ENCODE data around the gene THAP8. TPM values are rescaled to one million over a fixed set of nuclear protein-coding genes. Genes with fewer than 3 reads are reported as not detected.
A peak's percentile ranks its signal among the peaks of the same experiment; 100 is the strongest.

The THAP8 gene
- total RNA-seq, 4 donors from 2014 or later = 6.1 to 10.5 (median 6.1) TPM

DNA sequence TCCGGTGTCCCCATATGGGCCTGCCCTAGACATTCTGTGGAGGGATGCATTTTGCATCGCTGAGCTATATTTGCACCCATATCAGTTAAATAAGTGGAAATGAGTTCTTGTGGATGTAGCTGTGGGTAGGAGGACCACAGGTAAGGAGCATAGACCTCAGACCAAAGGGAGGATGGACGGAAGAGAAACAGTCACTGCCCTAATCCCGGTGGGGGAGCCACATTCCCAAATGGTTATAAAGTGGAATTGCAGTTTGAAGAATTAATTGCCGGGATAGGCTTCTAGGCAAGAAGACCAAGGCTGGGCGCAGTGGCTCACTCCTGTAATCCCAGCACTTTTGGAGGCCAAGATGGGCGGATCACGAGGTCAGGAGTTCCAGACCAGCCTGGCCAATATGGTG, 57.3 kb downstream of the THAP8 start:
- H3K9me3 ChIP-seq = no peaks in the 10 kb centered on the region
- H3K4me1 ChIP-seq = peaks cover 24 to 31% of the 10 kb centered on the region in 2 donors
- in situ Hi-C loops (cut with MboI; ENCODE audit: low sequenced_read_pairs in 4 of 4) = loop anchor here in 1 of 4 donors (5.0 kb wide), 1 partner anchor 56 kb away; the partner anchor contains the start of genes THAP8 and WDR62
- ATAC-seq = no peak
- H3K4me3 ChIP-seq = no peak overlapping the region
- peaks cover 0 to 5% of the 10 kb centered on the region in 2 donors for H3K36me3 ChIP-seq
- no peak for DNase-seq
- no peak for TF ChIP-seq POLR2A (IDR thresholded peaks at IDR 0.05)
- TF ChIP-seq, protein P1, sequence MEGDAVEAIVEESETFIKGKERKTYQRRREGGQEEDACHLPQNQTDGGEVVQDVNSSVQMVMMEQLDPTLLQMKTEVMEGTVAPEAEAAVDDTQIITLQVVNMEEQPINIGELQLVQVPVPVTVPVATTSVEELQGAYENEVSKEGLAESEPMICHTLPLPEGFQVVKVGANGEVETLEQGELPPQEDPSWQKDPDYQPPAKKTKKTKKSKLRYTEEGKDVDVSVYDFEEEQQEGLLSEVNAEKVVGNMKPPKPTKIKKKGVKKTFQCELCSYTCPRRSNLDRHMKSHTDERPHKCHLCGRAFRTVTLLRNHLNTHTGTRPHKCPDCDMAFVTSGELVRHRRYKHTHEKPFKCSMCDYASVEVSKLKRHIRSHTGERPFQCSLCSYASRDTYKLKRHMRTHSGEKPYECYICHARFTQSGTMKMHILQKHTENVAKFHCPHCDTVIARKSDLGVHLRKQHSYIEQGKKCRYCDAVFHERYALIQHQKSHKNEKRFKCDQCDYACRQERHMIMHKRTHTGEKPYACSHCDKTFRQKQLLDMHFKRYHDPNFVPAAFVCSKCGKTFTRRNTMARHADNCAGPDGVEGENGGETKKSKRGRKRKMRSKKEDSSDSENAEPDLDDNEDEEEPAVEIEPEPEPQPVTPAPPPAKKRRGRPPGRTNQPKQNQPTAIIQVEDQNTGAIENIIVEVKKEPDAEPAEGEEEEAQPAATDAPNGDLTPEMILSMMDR (IDR thresholded peaks at IDR 0.05 in 4 of 5, conservative IDR thresholded peaks at IDR 0.05 in 1 of 5) = no peak
- H3K27me3 ChIP-seq = no peaks in the 10 kb centered on the region
- peak overlapping the region in 2 of 4 donors; percentile 83 to 84 for H3K27ac ChIP-seq
- intact Hi-C loops (cut with DNase I; ENCODE audit: low total_unique reads) = loop anchor here (10.0 kb wide), 1 partner anchor 222 kb away; the partner anchor contains the start of gene ARHGAP33

DNA sequence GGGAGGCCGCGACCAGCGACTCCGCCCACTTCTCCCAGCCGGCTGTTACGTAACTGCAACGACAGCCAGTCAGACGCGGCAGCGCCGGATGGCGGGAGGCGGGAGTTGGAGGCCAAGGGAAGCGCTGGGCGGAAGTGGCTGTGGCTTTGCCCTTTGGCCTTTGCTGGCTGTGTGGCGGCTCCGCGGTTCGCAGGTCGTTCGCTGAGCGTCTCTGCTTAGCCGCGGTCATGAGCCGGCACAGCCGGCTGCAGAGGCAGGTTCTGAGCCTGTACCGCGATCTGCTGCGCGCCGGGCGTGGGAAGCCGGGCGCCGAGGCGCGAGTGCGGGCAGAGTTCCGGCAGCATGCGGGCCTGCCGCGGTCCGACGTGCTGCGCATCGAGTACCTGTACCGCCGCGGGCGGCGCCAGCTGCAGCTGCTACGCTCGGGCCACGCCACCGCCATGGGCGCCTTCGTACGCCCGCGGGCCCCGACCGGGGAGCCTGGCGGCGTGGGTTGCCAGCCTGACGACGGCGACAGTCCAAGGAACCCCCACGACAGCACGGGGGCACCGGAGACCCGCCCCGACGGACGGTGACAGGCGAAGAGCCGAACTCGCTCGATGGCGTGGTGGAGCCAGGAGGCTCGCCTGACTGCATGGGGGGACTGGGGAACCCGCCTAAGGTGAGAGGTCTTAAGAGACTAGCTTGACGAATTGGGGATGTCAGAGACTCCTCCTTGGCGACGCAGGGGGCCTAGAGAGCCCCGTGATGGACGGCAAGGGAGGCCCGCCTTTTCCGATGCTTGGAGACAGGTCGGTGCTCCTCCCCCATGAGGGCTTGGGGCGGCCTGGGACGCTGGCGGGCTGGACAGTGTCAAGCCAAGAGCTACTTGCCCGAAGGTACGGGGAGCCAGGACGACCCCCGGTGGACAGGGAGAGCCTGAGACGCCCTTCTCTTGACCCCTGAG, 58.8 kb downstream of the THAP8 start, which contains the start of gene SDHAF1:
SDHAF1 (plus strand) TSS at position 141 of the 946 bp plus-strand sequence; CDS start at position 228, 87 bp downstream.
- H3K4me1 ChIP-seq = peaks cover 24 to 31% of the 10 kb centered on the region in 2 donors
- H3K27me3 ChIP-seq = no peaks in the 10 kb centered on the region
- peak within 1 kb of the TSS; percentile 78 to 91 (median 84) for H3K27ac ChIP-seq
- ATAC-seq (peak; percentile 96 to 97), DNase-seq (peak; percentile 96)
- intact Hi-C loops (cut with DNase I; ENCODE audit: low total_unique reads) = loop anchor here (1.0 to 10.0 kb wide), 4 partner anchors 19 to 221 kb away; partner anchors contain the start of genes ALKBH6, ARHGAP33, THAP8 and WDR62
- H3K4me3 ChIP-seq = peak within 1 kb of the TSS; percentile 53 to 92 (median 78)
- peaks cover 0 to 5% of the 10 kb centered on the region in 2 donors for H3K36me3 ChIP-seq
- TF ChIP-seq, protein P1 (IDR thresholded peaks at IDR 0.05 in 4 of 5, conservative IDR thresholded peaks at IDR 0.05 in 1 of 5) = no peak
- TF ChIP-seq POLR2A (IDR thresholded peaks at IDR 0.05) = peak in 1 of 2 donors; percentile 73
- no peaks in the 10 kb centered on the region for H3K9me3 ChIP-seq
- in situ Hi-C loops (cut with MboI; ENCODE audit: low sequenced_read_pairs in 4 of 4) = loop anchor here in 1 of 4 donors (5.0 kb wide), 1 partner anchor 57 kb away; the partner anchor contains the start of genes THAP8 and WDR62

DNA sequence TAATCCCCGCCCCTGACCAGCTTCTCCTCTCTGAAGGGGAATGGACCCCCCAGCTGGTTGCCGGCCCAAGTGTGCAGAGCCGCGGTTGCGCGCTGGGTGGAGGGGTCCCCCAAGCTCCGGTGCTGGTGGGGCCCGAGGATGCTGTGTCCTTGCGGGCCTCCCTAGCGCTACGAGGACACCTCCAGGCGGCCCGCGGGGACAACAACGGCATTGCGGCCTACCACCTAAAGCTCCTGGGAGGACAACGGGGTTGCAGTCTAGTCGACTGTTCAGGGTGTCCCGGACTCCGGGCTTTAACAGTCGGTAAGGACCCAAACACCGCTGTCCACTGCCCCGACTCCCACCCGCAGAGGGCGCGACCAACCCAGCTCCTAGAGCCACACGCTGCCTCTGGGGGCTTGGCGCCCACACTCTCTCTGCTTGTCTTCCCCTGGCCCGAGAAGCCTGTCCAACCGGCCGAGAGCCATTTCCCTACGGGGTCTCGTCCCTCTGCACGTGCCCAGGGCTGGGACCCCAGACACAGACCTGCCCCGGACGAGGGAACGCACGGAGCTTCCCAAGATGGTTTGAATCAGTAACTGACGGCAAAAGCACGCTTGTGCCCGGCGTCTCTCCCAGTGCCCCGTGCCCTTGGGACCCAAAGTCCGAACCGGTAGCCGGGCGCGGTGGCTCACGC, 60.0 kb downstream of the THAP8 start:
- no peak for ATAC-seq
- DNase-seq = no peak
- peaks cover 18 to 24% of the 10 kb centered on the region in 2 donors for H3K4me1 ChIP-seq
- H3K9me3 ChIP-seq = no peaks in the 10 kb centered on the region
- peak overlapping the region; percentile 53 to 92 (median 78) for H3K4me3 ChIP-seq
- H3K36me3 ChIP-seq = peaks cover 0 to 5% of the 10 kb centered on the region in 2 donors
- in situ Hi-C loops (cut with MboI; ENCODE audit: low sequenced_read_pairs in 4 of 4) = no loop called here
- peak overlapping the region; percentile 78 to 91 (median 84) for H3K27ac ChIP-seq
- peaks cover 0 to under 1% (median 0%) of the 10 kb centered on the region in 3 donors for H3K27me3 ChIP-seq
- intact Hi-C loops (cut with DNase I; ENCODE audit: low total_unique reads) = loop anchor here (10.0 kb wide), 1 partner anchor 219 kb away; the partner anchor contains the start of gene ARHGAP33
- TF ChIP-seq, protein P1 (IDR thresholded peaks at IDR 0.05 in 4 of 5, conservative IDR thresholded peaks at IDR 0.05 in 1 of 5) = no peak
- TF ChIP-seq POLR2A (IDR thresholded peaks at IDR 0.05) = no peak
